ENCODE data around the gene GRIA1.

The GRIA1 gene

GRCh38 chr5:153552886-153553285 is 62.4 kb downstream of the GRIA1 start:
- DNase-seq = no peak

- no peak for DNase-seq
These were observed 65.1 kb downstream of the GRIA1 start for GRCh38 chr5:153555420-153556114.

- no peak for DNase-seq
These were observed 68.5 kb downstream of the GRIA1 start for GRCh38 chr5:153558957-153559356.

- DNase-seq = no peak
These were observed 69.5 kb downstream of the GRIA1 start for GRCh38 chr5:153559926-153560325.

GRCh38 chr5:153562189-153562588 is 71.7 kb downstream of the GRIA1 start:
- DNase-seq = no peak

GRCh38 chr5:153565822-153566221 is 75.4 kb downstream of the GRIA1 start:
- DNase-seq = no peak

GRCh38 chr5:153569036-153569435 is 78.6 kb downstream of the GRIA1 start:
- no peak for DNase-seq

GRCh38 chr5:153571162-153571561 is 80.7 kb downstream of the GRIA1 start:
- DNase-seq = no peak

- no peak for DNase-seq
These were observed 82.1 kb downstream of the GRIA1 start for GRCh38 chr5:153572411-153573145.

- no peak for DNase-seq
These were observed 83.0 kb downstream of the GRIA1 start for GRCh38 chr5:153573326-153574033.

- no peak for DNase-seq
These were observed 93.9 kb downstream of the GRIA1 start for GRCh38 chr5:153584126-153584959.

- DNase-seq = no peak
These were observed 94.5 kb downstream of the GRIA1 start for GRCh38 chr5:153584960-153585359.

- no peak for DNase-seq
These were observed 95.3 kb downstream of the GRIA1 start for GRCh38 chr5:153585622-153586277.

GRCh38 chr5:153592081-153592480 is 101.6 kb downstream of the GRIA1 start:
- no peak for DNase-seq

GRCh38 chr5:153594785-153595184 is 104.3 kb downstream of the GRIA1 start:
- no peak for DNase-seq

GRCh38 chr5:153598099-153598498 is 107.6 kb downstream of the GRIA1 start:
- no peak for DNase-seq

GRCh38 chr5:153601377-153601776 is 110.9 kb downstream of the GRIA1 start:
- no peak for DNase-seq

- DNase-seq = no peak
These were observed 114.9 kb downstream of the GRIA1 start for GRCh38 chr5:153605386-153605785.

GRCh38 chr5:153610009-153610408 is 119.5 kb downstream of the GRIA1 start:
- no peak for DNase-seq

- no peak for DNase-seq
These were observed 120.3 kb downstream of the GRIA1 start for GRCh38 chr5:153610811-153611210.

GRCh38 chr5:153613144-153613543 is 122.7 kb downstream of the GRIA1 start:
- no peak for DNase-seq

GRCh38 chr5:153613672-153614071 is 123.2 kb downstream of the GRIA1 start:
- no peak for DNase-seq
